H1 (cell line): Measurements from ENCODE around the gene AKT1S1. TPM values are rescaled to one million over a fixed set of nuclear protein-coding genes. Genes with fewer than 3 reads are reported as not detected.

Experiments
- CTCF ChIA-PET: fragments of 300-600 bp; sonication (Branson Sonifier 250); formaldehyde crosslinking; loops from one replicate; lab custom pipeline; 2021; ENCODE audit not compliant: partially characterized antibody; lab: Charles Lee
- POLR2A ChIA-PET: fragments of 300-600 bp; sonication (Branson Sonifier 250); formaldehyde crosslinking; loops from one replicate; lab custom pipeline; 2021; ENCODE audit warnings: inconsistent platforms; ENCODE audit not compliant: partially characterized antibody; lab: Charles Lee
- DNase-seq, 2 experiments: peaks; one replicate each; pipeline versions ENCODE4 v3.0.0 to v3.0.0-alpha.2; 2010 to 2022; ENCODE audit warnings: low spot score in 2 of 2, low read depth in 1 of 2, mixed read lengths in 1 of 2
- FAIRE-seq: peaks from 2 replicates; lab custom pipeline; 2011; peaks lifted over from hg19 to GRCh38; lab: Jason Lieb, UNC
- H2AFZ ChIP-seq: 2 replicates; pipeline ENCODE4 v1.8.1; 2012; ENCODE audit warnings: low read length, inconsistent platforms
- H2AK5ac ChIP-seq: 2 replicates; pipeline ENCODE4 v1.6.1; 2013; ENCODE audit warnings: low read depth, low read length
- H2BK120ac ChIP-seq: replicated peaks from 2 replicates; pipeline ENCODE3; 2013; ENCODE audit warnings: low read depth, low read length, inconsistent platforms
- H2BK12ac ChIP-seq: 2 replicates; pipeline ENCODE4 v1.6.1; 2013; ENCODE audit warnings: low read depth, low read length
- H2BK15ac ChIP-seq: 2 replicates; pipeline ENCODE4 v1.6.1; 2013; ENCODE audit warnings: low read length
- H2BK20ac ChIP-seq: 2 replicates; pipeline ENCODE4 v1.6.1; 2013; ENCODE audit warnings: low read length
- H2BK5ac ChIP-seq: 2 replicates; pipeline ENCODE4 v1.6.1; 2013; ENCODE audit warnings: low read depth, low read length
- H3K14ac ChIP-seq: 2 replicates; pipeline ENCODE4 v1.6.1; 2013; ENCODE audit warnings: inconsistent platforms; ENCODE audit not compliant: insufficient read length
- H3K18ac ChIP-seq: 2 replicates; pipeline ENCODE4 v1.6.1; 2013; ENCODE audit warnings: low read length; ENCODE audit errors: extremely low read depth
- H3K23ac ChIP-seq: 2 replicates; pipeline ENCODE4 v1.6.1; 2013; ENCODE audit warnings: inconsistent platforms; ENCODE audit not compliant: insufficient read length
- H3K23me2 ChIP-seq: 2 replicates; pipeline ENCODE4 v1.6.1; 2013; ENCODE audit warnings: low read depth, low read length
- H3K27ac ChIP-seq: 2 replicates; pipeline ENCODE4 v1.6.1; 2011; ENCODE audit warnings: low read depth, low read length, inconsistent platforms
- H3K27me3 ChIP-seq, 4 experiments: replicated peaks in 1 of 4; 1 replicate in 1 of 4; 2 replicates in 3 of 4; pipeline versions ENCODE4 v1.6.1 to v1.8.1; 2011 to 2013; ENCODE audit warnings: low read length in 3 of 4, mild to moderate bottlenecking in 3 of 4, inconsistent platforms in 2 of 4, mixed read lengths in 2 of 4, moderate library complexity in 1 of 4; ENCODE audit not compliant: control insufficient read depth in 3 of 4, insufficient read depth in 3 of 4; ENCODE audit errors: extremely low read depth in 1 of 4
- H3K36me3 ChIP-seq, 4 experiments: 2 replicates each; pipeline versions ENCODE4 v1.6.1 to v1.8.1; 2011 to 2013; ENCODE audit warnings: mild to moderate bottlenecking in 4 of 4, low read length in 3 of 4, moderate library complexity in 2 of 4, control low read depth in 1 of 4, inconsistent platforms in 1 of 4; ENCODE audit not compliant: insufficient read depth in 4 of 4, control insufficient read depth in 2 of 4
- H3K4ac ChIP-seq: replicated peaks from 2 replicates; pipeline ENCODE3; 2013; ENCODE audit warnings: low read length, low read depth, mixed read lengths, inconsistent platforms; ENCODE audit not compliant: insufficient read length
- H3K4me1 ChIP-seq, 4 experiments: replicated peaks in 1 of 4; 1 replicate in 1 of 4; 2 replicates in 3 of 4; pipeline versions ENCODE4 v1.6.1 to v1.8.1; 2011 to 2013; ENCODE audit warnings: low read length in 3 of 4, inconsistent platforms in 2 of 4, mixed read lengths in 1 of 4; ENCODE audit not compliant: insufficient read depth in 4 of 4, control insufficient read depth in 3 of 4
- H3K4me2 ChIP-seq, 2 experiments: 2 replicates each; pipeline versions ENCODE4 v1.6.1 to v1.8.1; 2011 to 2013; ENCODE audit warnings: low read depth in 2 of 2, low read length in 2 of 2, control low read depth in 1 of 2, inconsistent platforms in 1 of 2, mild to moderate bottlenecking in 1 of 2; ENCODE audit not compliant: insufficient read depth in 1 of 2
- H3K4me3 ChIP-seq, 4 experiments: fragments of 200-600, 300-600 bp in 1 of 4; sonication (generic), shearing (Covaris generic), sonication (Bioruptor Twin) in 1 of 4; 2 replicates each; pipeline versions ENCODE4 v1.5.1 to v1.8.1; 2011 to 2016; ENCODE audit warnings: low read length in 4 of 4, low read depth in 3 of 4, control low read depth in 2 of 4, inconsistent platforms in 2 of 4, mild to moderate bottlenecking in 2 of 4, mixed read lengths in 1 of 4, moderate library complexity in 1 of 4; ENCODE audit not compliant: insufficient read depth in 2 of 4; ENCODE audit errors: extremely low read depth in 1 of 4
- H3K56ac ChIP-seq: replicated peaks from 2 replicates; pipeline ENCODE3; 2013; ENCODE audit warnings: low read depth, mild to moderate bottlenecking, mixed read lengths, low read length, inconsistent platforms; ENCODE audit not compliant: insufficient read length
- H3K79me1 ChIP-seq: 2 replicates; pipeline ENCODE4 v1.6.1; 2013; ENCODE audit warnings: low read depth, low read length, control low read depth
- H3K79me2 ChIP-seq, 2 experiments: 2 replicates each; pipeline versions ENCODE4 v1.6.1 to v1.8.1; 2012 to 2013; ENCODE audit warnings: low read length in 2 of 2, mild to moderate bottlenecking in 2 of 2, inconsistent platforms in 1 of 2; ENCODE audit not compliant: insufficient read depth in 2 of 2, control insufficient read depth in 1 of 2
- H3K9ac ChIP-seq, 4 experiments: replicated peaks in 1 of 4; 1 replicate in 1 of 4; 2 replicates in 3 of 4; pipeline versions ENCODE4 v1.6.1 to v1.8.1; 2011 to 2013; ENCODE audit warnings: low read depth in 3 of 4, low read length in 3 of 4, control low read depth in 2 of 4, mild to moderate bottlenecking in 2 of 4, moderate library complexity in 2 of 4, inconsistent platforms in 1 of 4; ENCODE audit errors: extremely low read depth in 1 of 4
- H3K9me3 ChIP-seq, 2 experiments: 2 replicates each; pipeline versions ENCODE4 v1.6.1 to v1.8.1; 2012 to 2013; ENCODE audit warnings: mild to moderate bottlenecking in 2 of 2, moderate library complexity in 2 of 2, control low read depth in 1 of 2, inconsistent platforms in 1 of 2, low read depth in 1 of 2, low read length in 1 of 2, mixed read lengths in 1 of 2; ENCODE audit not compliant: insufficient read depth in 2 of 2
- H4K20me1 ChIP-seq, 2 experiments: replicated peaks in 1 of 2; 2 replicates each; pipeline versions ENCODE3 to v1.8.1; 2011 to 2013; ENCODE audit warnings: inconsistent platforms in 2 of 2, low read length in 2 of 2, mild to moderate bottlenecking in 1 of 2; ENCODE audit not compliant: insufficient read depth in 2 of 2, control insufficient read depth in 1 of 2
- H4K5ac ChIP-seq: 2 replicates; pipeline ENCODE4 v1.6.1; 2013; ENCODE audit warnings: low read length, low read depth, mixed read lengths, inconsistent platforms; ENCODE audit not compliant: insufficient read length
- H4K8ac ChIP-seq: 2 replicates; pipeline ENCODE4 v1.8.0; 2013; ENCODE audit warnings: mild to moderate bottlenecking, moderate library complexity, low read length, inconsistent platforms; ENCODE audit not compliant: insufficient read depth; ENCODE audit errors: extremely low read depth
- H4K91ac ChIP-seq: replicated peaks from 2 replicates; pipeline ENCODE3; 2013; ENCODE audit warnings: low read length, mixed read lengths, inconsistent platforms; ENCODE audit not compliant: insufficient read length
- BACH1 ChIP-seq: IDR thresholded peaks from 2 replicates; pipeline ENCODE4 v1.6.1; 2012; ENCODE audit warnings: low read length, improper control_type of control experiment
- BRCA1 ChIP-seq: IDR thresholded peaks from 2 replicates; pipeline ENCODE4 v1.6.1; 2012; ENCODE audit warnings: low read depth, low read length, improper control_type of control experiment
- EP300 ChIP-seq, 2 experiments: IDR thresholded peaks; 1 replicate in 1 of 2; 2 replicates in 1 of 2; pipeline ENCODE4 v1.6.1; 2011 to 2012; ENCODE audit warnings: low read depth in 2 of 2, low read length in 2 of 2, mild to moderate bottlenecking in 2 of 2, borderline replicate concordance in 1 of 2, inconsistent platforms in 1 of 2, moderate library complexity in 1 of 2
- MAFK ChIP-seq: IDR thresholded peaks from 2 replicates; pipeline ENCODE4 v1.6.1; 2012; ENCODE audit warnings: low read depth, mild to moderate bottlenecking, improper control_type of control experiment, low read length
- POLR2AphosphoS5 ChIP-seq: IDR thresholded peaks from 2 replicates; pipeline ENCODE4 v1.6.1; 2011; ENCODE audit warnings: low read depth, low read length
- RFX5 ChIP-seq: IDR thresholded peaks from 2 replicates; pipeline ENCODE4 v1.6.1; 2011; ENCODE audit warnings: low read depth, low read length, improper control_type of control experiment, borderline replicate concordance
- SRF ChIP-seq: IDR thresholded peaks from 2 replicates; pipeline ENCODE4 v1.6.1; 2011; ENCODE audit warnings: mild to moderate bottlenecking, low read depth, low read length, moderate library complexity
- SUZ12 ChIP-seq: fragments of 200-600 bp; sonication (generic); IDR thresholded peaks from 2 replicates; pipeline ENCODE4 v1.6.1; 2012; ENCODE audit warnings: mild to moderate bottlenecking, inconsistent platforms, low read length, moderate library complexity, mixed read lengths
- TBP ChIP-seq: IDR thresholded peaks from 2 replicates; pipeline ENCODE4 v1.6.1; 2011; ENCODE audit warnings: low read depth, low read length, improper control_type of control experiment
- TEAD4 ChIP-seq: IDR thresholded peaks from 2 replicates; pipeline ENCODE4 v1.6.1; 2012; ENCODE audit warnings: low read depth, low read length, inconsistent platforms, mixed read lengths
- WGBS, 2 experiments: shearing (Covaris generic) in 1 of 2; methylation state at CpG; one replicate each; pipeline versions ENCODE4 v1.1.6 to v1.1.7; 2013 to 2015; ENCODE audit warnings: low lambda C conversion rate in 2 of 2, mixed read lengths in 2 of 2, inconsistent platforms in 1 of 2, low coverage in 1 of 2, missing lambda C conversion rate in 1 of 2; ENCODE audit not compliant: insufficient replicate concordance in 2 of 2, insufficient coverage in 1 of 2, insufficient read length in 1 of 2; ENCODE audit errors: extremely low coverage in 1 of 2, missing lambda C conversion rate in 1 of 2; 5-methylcytosine and 5-hydroxymethylcytosine counted together
- polyA plus RNA-seq, 7 experiments: library from polyadenylated mRNA; depleted of rRNA in 3 of 7; stranded (reverse) in 5 of 7; unstranded in 2 of 7; fragments of >200 nt in 5 of 7; fragments of 200-250 nt in 2 of 7; gene quantifications; 1 replicate in 5 of 7; 2 replicates in 1 of 7; 4 replicates in 1 of 7; pipeline versions ENCODE4 v1.2.1 to v1.2.3, GENCODE V29; 2011 to 2013; ENCODE audit warnings: missing spikeins in 2 of 7, mixed read lengths in 2 of 7
- total RNA-seq: library from RNA; stranded (reverse); fragmentation: NEBNext Ultra II Directional; extraction: Animal tissue kit (Norgen Biotek cat#: 25700); gene quantifications from 2 replicates; pipeline ENCODE4 v1.2.1, GENCODE V29; 2021
- TF ChIP-seq, protein P1 (sequence below): IDR thresholded peaks from 2 replicates; pipeline ENCODE4 v1.6.1; 2012; ENCODE audit warnings: inconsistent platforms
- TF ChIP-seq, protein P2 (sequence below), 3 experiments: IDR thresholded peaks; 1 replicate in 2 of 3; 2 replicates in 1 of 3; pipeline versions ENCODE4 v1.5.1 to v1.6.1; 2011; ENCODE audit warnings: low read length in 3 of 3, mild to moderate bottlenecking in 3 of 3, inconsistent platforms in 2 of 3, low read depth in 1 of 3, moderate library complexity in 1 of 3; ENCODE audit not compliant: insufficient read depth in 1 of 3; ENCODE audit errors: control extremely low read depth in 1 of 3

AKT1S1 gene
- total and polyA plus RNA-seq, 2 of the 8 experiments (the other 6 are each of a cell fraction or from before 2014, with no cell fraction given) = 40.7 to 45.9 TPM

DNA sequence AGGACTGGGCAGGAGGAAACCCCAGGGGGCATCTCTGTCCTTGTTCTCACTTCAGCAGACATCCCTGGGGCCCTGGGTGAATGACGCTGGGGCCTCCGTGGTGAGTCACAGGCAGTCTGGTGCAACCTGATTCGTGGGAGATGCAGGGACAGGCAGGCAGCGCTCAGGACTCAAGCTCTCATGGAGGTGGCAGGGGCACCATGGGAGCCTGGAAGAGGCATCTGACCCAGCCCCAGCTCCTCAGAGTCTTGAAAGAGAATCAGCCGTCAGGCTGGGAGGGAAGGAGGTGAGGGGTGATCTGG lies 40.2 kb downstream of the AKT1S1 start:
- no peak overlapping the region for H3K56ac ChIP-seq
- FAIRE-seq (no peak), DNase-seq (no peak)
- H3K18ac ChIP-seq = no peak overlapping the region
- WGBS, 2 experiments = 86% methylated on average over 5 of the region's 5 CpGs; no CpG with 5 or more reads in 1 of the 2 experiments
- H2AK5ac ChIP-seq = no peak overlapping the region
- H3K14ac ChIP-seq = no peak overlapping the region
- peaks cover 1 to 5% of the 10 kb centered on the region in 2 experiments for H4K20me1 ChIP-seq
- no peak overlapping the region for H2BK120ac ChIP-seq
- H3K4me2 ChIP-seq = no peak overlapping the region
- H2BK5ac ChIP-seq = no peak overlapping the region
- H3K4ac ChIP-seq = no peak overlapping the region
- no peaks in the 10 kb centered on the region for H3K79me2 ChIP-seq
- no peak overlapping the region for H2BK15ac ChIP-seq
- H3K4me3 ChIP-seq = no peak overlapping the region
- no peak overlapping the region for H2BK12ac ChIP-seq
- no peaks in the 10 kb centered on the region for H3K9me3 ChIP-seq
- no peak overlapping the region for H2AFZ ChIP-seq
- H3K79me1 ChIP-seq = no peaks in the 10 kb centered on the region
- no peaks in the 10 kb centered on the region for H3K27me3 ChIP-seq
- no peak overlapping the region for H3K9ac ChIP-seq
- no peak overlapping the region for H2BK20ac ChIP-seq
- ChIA-PET POLR2A (interaction anchor here (0.9 to 2.3 kb wide), 7 partner anchors 9 to 24 kb away, joined by 3 to 7 read pairs (median 4); no protein-coding TSS in a partner anchor), CTCF (interaction anchor here (0.9 to 1.0 kb wide), 3 partner anchors 8 to 153 kb away, joined by 3 to 4 read pairs (median 3); no protein-coding TSS in a partner anchor)
- H3K27ac ChIP-seq = no peak overlapping the region
- H3K23ac ChIP-seq = no peak overlapping the region
- no peaks in the 10 kb centered on the region for H3K4me1 ChIP-seq
- H4K91ac ChIP-seq = no peak overlapping the region
- H3K36me3 ChIP-seq = peaks cover 11 to 38% (median 28%) of the 10 kb centered on the region in 4 experiments; a peak in 6 of 8 replicates
- H3K23me2 ChIP-seq = no peaks in the 10 kb centered on the region
- no peak overlapping the region for H4K8ac ChIP-seq
- H4K5ac ChIP-seq = no peak overlapping the region
- no peak for TF ChIP-seq BRCA1
- TF ChIP-seq MAFK = no peak
- TF ChIP-seq POLR2AphosphoS5 = no peak
- no peak for TF ChIP-seq RFX5
- no peak for TF ChIP-seq TEAD4
- TF ChIP-seq BACH1 = no peak
- TF ChIP-seq SUZ12 = no peak
- TF ChIP-seq, protein P1, sequence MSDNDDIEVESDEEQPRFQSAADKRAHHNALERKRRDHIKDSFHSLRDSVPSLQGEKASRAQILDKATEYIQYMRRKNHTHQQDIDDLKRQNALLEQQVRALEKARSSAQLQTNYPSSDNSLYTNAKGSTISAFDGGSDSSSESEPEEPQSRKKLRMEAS = no peak
- TF ChIP-seq SRF = no peak
- TF ChIP-seq, protein P2, sequence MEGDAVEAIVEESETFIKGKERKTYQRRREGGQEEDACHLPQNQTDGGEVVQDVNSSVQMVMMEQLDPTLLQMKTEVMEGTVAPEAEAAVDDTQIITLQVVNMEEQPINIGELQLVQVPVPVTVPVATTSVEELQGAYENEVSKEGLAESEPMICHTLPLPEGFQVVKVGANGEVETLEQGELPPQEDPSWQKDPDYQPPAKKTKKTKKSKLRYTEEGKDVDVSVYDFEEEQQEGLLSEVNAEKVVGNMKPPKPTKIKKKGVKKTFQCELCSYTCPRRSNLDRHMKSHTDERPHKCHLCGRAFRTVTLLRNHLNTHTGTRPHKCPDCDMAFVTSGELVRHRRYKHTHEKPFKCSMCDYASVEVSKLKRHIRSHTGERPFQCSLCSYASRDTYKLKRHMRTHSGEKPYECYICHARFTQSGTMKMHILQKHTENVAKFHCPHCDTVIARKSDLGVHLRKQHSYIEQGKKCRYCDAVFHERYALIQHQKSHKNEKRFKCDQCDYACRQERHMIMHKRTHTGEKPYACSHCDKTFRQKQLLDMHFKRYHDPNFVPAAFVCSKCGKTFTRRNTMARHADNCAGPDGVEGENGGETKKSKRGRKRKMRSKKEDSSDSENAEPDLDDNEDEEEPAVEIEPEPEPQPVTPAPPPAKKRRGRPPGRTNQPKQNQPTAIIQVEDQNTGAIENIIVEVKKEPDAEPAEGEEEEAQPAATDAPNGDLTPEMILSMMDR (IDR thresholded peaks at IDR 0.05; ENCODE audit: control extremely low read depth in 1 of 3, insufficient read depth in 1 of 3, low read depth in 1 of 3, low read length in 3 of 3) = no peak
- TF ChIP-seq EP300 (IDR thresholded peaks at IDR 0.05; ENCODE audit: borderline replicate concordance in 1 of 2, low read depth in 2 of 2, low read length in 2 of 2) = no peak
- no peak for TF ChIP-seq TBP
